Mesenchymal stem cell (in vitro differentiated cells and primary cell): ENCODE measurements around the gene STEAP3.

Experiments
- DNase-seq: peaks from one replicate; pipeline ENCODE4 v3.0.0-alpha.2; 2013
- H2AFZ ChIP-seq: one replicate; pipeline ENCODE4 v1.6.1; 2013; ENCODE audit warnings: low read depth, mild to moderate bottlenecking, control low read depth, inconsistent platforms, low read length, moderate library complexity
- H2AK5ac ChIP-seq: 2 replicates; pipeline ENCODE4 v1.6.1; 2013; ENCODE audit warnings: low read length, moderate library complexity, mild to moderate bottlenecking, inconsistent platforms; ENCODE audit not compliant: severe bottlenecking
- H2BK120ac ChIP-seq: one replicate; pipeline ENCODE4 v1.6.1; 2013; ENCODE audit warnings: low read depth, mild to moderate bottlenecking, inconsistent platforms, low read length, moderate library complexity
- H2BK12ac ChIP-seq, 2 experiments: one replicate each; pipeline ENCODE4 v1.6.1; 2013; ENCODE audit warnings: inconsistent platforms in 2 of 2, low read length in 2 of 2, mild to moderate bottlenecking in 2 of 2, moderate library complexity in 2 of 2, control low read depth in 1 of 2
- H2BK15ac ChIP-seq: one replicate; pipeline ENCODE4 v1.6.1; 2013; ENCODE audit warnings: mild to moderate bottlenecking, low read depth, inconsistent platforms; ENCODE audit not compliant: poor library complexity, severe bottlenecking
- H2BK5ac ChIP-seq: 2 replicates; pipeline ENCODE4 v1.6.1; 2013; ENCODE audit warnings: low read depth, mild to moderate bottlenecking, low read length, control low read depth, inconsistent platforms; ENCODE audit not compliant: poor library complexity, severe bottlenecking
- H3K14ac ChIP-seq, 2 experiments: one replicate each; pipeline ENCODE4 v1.6.1; 2013; ENCODE audit warnings: inconsistent platforms in 2 of 2, low read length in 2 of 2, control low read depth in 1 of 2, mild to moderate bottlenecking in 1 of 2, moderate library complexity in 1 of 2
- H3K18ac ChIP-seq, 2 experiments: one replicate each; pipeline ENCODE4 v1.6.1; 2013; ENCODE audit warnings: inconsistent platforms in 2 of 2, low read length in 2 of 2, control low read depth in 1 of 2, low read depth in 1 of 2, mild to moderate bottlenecking in 1 of 2
- H3K23ac ChIP-seq, 2 experiments: one replicate each; pipeline ENCODE4 v1.6.1; 2013; ENCODE audit warnings: inconsistent platforms in 2 of 2, low read length in 2 of 2, mild to moderate bottlenecking in 2 of 2, moderate library complexity in 2 of 2, control low read depth in 1 of 2
- H3K27ac ChIP-seq: 2 replicates; pipeline ENCODE4 v1.5.1; 2013; ENCODE audit warnings: mild to moderate bottlenecking, moderate library complexity, low read length, control low read depth, inconsistent platforms; ENCODE audit not compliant: poor library complexity, severe bottlenecking
- H3K27me3 ChIP-seq, 2 experiments: 2 replicates each; pipeline versions ENCODE4 v1.6.1 to v1.7.0; 2013; ENCODE audit warnings: low read length in 2 of 2, mild to moderate bottlenecking in 2 of 2, moderate library complexity in 2 of 2, control low read depth in 1 of 2, inconsistent platforms in 1 of 2; ENCODE audit not compliant: control insufficient read depth in 1 of 2, insufficient read depth in 1 of 2
- H3K36me3 ChIP-seq, 2 experiments: 2 replicates each; pipeline versions ENCODE4 v1.6.1 to v1.7.0; 2013; ENCODE audit warnings: low read length in 2 of 2, control low read depth in 1 of 2, inconsistent platforms in 1 of 2, low read depth in 1 of 2, mild to moderate bottlenecking in 1 of 2; ENCODE audit not compliant: insufficient read depth in 2 of 2, control insufficient read depth in 1 of 2
- H3K4ac ChIP-seq, 2 experiments: one replicate each; pipeline ENCODE4 v1.6.1; 2013; ENCODE audit warnings: inconsistent platforms in 2 of 2, low read length in 2 of 2, mild to moderate bottlenecking in 2 of 2, moderate library complexity in 2 of 2, control low read depth in 1 of 2, low read depth in 1 of 2
- H3K4me1 ChIP-seq: 2 replicates; pipeline ENCODE4 v1.6.1; 2013; ENCODE audit warnings: low read depth, low read length, control low read depth; ENCODE audit not compliant: control insufficient read depth, insufficient read depth
- H3K4me2 ChIP-seq: 2 replicates; pipeline ENCODE4 v1.6.1; 2013; ENCODE audit warnings: low read length, mild to moderate bottlenecking, inconsistent platforms; ENCODE audit not compliant: poor library complexity, severe bottlenecking
- H3K4me3 ChIP-seq, 2 experiments: 2 replicates each; pipeline versions ENCODE4 v1.5.1 to v1.7.0; 2013; ENCODE audit warnings: low read length in 2 of 2, mild to moderate bottlenecking in 2 of 2, control low read depth in 1 of 2, low read depth in 1 of 2; ENCODE audit not compliant: insufficient read depth in 1 of 2
- H3K79me1 ChIP-seq: replicated peaks from 2 replicates; pipeline ENCODE4 v1.6.1; 2013; ENCODE audit warnings: mild to moderate bottlenecking, control low read depth, low read length, inconsistent platforms; ENCODE audit not compliant: poor library complexity, severe bottlenecking
- H3K9ac ChIP-seq: 2 replicates; pipeline ENCODE4 v1.7.0; 2013; ENCODE audit warnings: mild to moderate bottlenecking, low read length, moderate library complexity
- H3K9me3 ChIP-seq: 2 replicates; pipeline ENCODE4 v1.7.0; 2013; ENCODE audit warnings: mild to moderate bottlenecking, low read length; ENCODE audit not compliant: control insufficient read depth
- H4K8ac ChIP-seq: one replicate; pipeline ENCODE4 v1.6.1; 2013; ENCODE audit warnings: inconsistent platforms, mild to moderate bottlenecking, low read length, moderate library complexity
- H4K91ac ChIP-seq: one replicate; pipeline ENCODE4 v1.6.1; 2013; ENCODE audit warnings: mild to moderate bottlenecking, low read length, inconsistent platforms
- WGBS: methylation state at CpG from one replicate; pipeline ENCODE4 v1.1.7; 2013; ENCODE audit warnings: mixed read lengths; 5-methylcytosine and 5-hydroxymethylcytosine counted together

The STEAP3 gene

DNA sequence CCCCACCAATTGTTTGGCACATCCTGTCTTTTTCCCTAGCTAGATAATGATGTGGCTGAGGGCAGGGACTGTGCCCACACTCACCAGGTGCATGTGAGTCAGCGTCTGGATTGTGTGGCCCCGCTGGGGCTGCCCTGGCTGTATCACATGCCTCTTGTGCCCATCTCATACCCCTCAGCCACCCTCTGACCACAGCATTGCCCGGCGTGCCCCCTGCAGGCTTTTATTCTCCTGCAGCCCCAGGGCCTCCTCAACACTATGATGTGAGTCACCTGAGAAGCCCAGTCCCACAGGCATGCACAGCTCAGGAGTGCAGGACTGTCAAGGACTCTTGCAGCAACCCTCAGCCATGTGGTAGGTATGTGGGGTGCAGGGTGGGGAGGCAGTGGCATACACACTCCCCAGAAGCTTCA lies 14.8 kb upstream of the STEAP3 start:
- H2AFZ ChIP-seq: no peak overlapping the region
- H2BK12ac ChIP-seq: no peak overlapping the region
- H3K4me3 ChIP-seq: no peak overlapping the region
- H2AK5ac ChIP-seq: no peak overlapping the region
- no peak overlapping the region for H3K14ac ChIP-seq
- no peak overlapping the region for H4K91ac ChIP-seq
- H2BK15ac ChIP-seq: no peak overlapping the region
- no peak overlapping the region for H3K27ac ChIP-seq
- H3K79me1 ChIP-seq: no peaks in the 10 kb centered on the region
- no peaks in the 10 kb centered on the region for H3K9me3 ChIP-seq
- no peak overlapping the region for H3K18ac ChIP-seq
- no peak overlapping the region for H2BK5ac ChIP-seq
- H2BK120ac ChIP-seq: no peak overlapping the region
- no peak for DNase-seq
- WGBS: 83% methylated on average over 2 of the region's 4 CpGs
- H3K36me3 ChIP-seq: no peaks in the 10 kb centered on the region
- H3K4me1 ChIP-seq: peaks cover 13% of the 10 kb centered on the region
- no peak overlapping the region for H3K4me2 ChIP-seq
- no peak overlapping the region for H3K4ac ChIP-seq
- H3K9ac ChIP-seq: no peak overlapping the region
- H4K8ac ChIP-seq: no peak overlapping the region
- H3K27me3 ChIP-seq: peaks cover 0 to 32% of the 10 kb centered on the region in 2 experiments
- H3K23ac ChIP-seq: no peak overlapping the region

GRCh38 chr2:119212139-119212800 lies 11.4 kb upstream of the STEAP3 start:
- H3K4ac ChIP-seq: no peak overlapping the region
- no peak overlapping the region for H2BK120ac ChIP-seq
- no peak overlapping the region for H2BK12ac ChIP-seq
- no peak overlapping the region for H2BK15ac ChIP-seq
- H3K27me3 ChIP-seq: peaks cover 0 to 32% of the 10 kb centered on the region in 2 experiments
- H3K9me3 ChIP-seq: no peaks in the 10 kb centered on the region
- no peak for DNase-seq
- no peak overlapping the region for H4K8ac ChIP-seq
- no peaks in the 10 kb centered on the region for H3K36me3 ChIP-seq
- H3K18ac ChIP-seq: no peak overlapping the region
- H2AK5ac ChIP-seq: no peak overlapping the region
- H3K14ac ChIP-seq: no peak overlapping the region
- 89% methylated on average over 10 of the region's 10 CpGs for WGBS
- no peak overlapping the region for H3K9ac ChIP-seq
- H3K4me3 ChIP-seq: no peak overlapping the region
- H4K91ac ChIP-seq: no peak overlapping the region
- H3K4me1 ChIP-seq: peaks cover 14% of the 10 kb centered on the region
- no peak overlapping the region for H2BK5ac ChIP-seq
- no peak overlapping the region for H3K4me2 ChIP-seq
- H3K27ac ChIP-seq: no peak overlapping the region
- H3K79me1 ChIP-seq: no peaks in the 10 kb centered on the region
- no peak overlapping the region for H2AFZ ChIP-seq
- H3K23ac ChIP-seq: no peak overlapping the region

- H2BK15ac ChIP-seq: no peak overlapping the region
- H3K14ac ChIP-seq: no peak overlapping the region
- H3K23ac ChIP-seq: no peak overlapping the region
- H3K27me3 ChIP-seq: peaks cover 0 to 19% of the 10 kb centered on the region in 2 experiments
- no peak for DNase-seq
- 79% methylated on average over 3 of the region's 3 CpGs for WGBS
- H2BK5ac ChIP-seq: no peak overlapping the region
- H3K9ac ChIP-seq: no peak overlapping the region
- H3K4me3 ChIP-seq: no peak overlapping the region
- no peaks in the 10 kb centered on the region for H3K36me3 ChIP-seq
- H4K91ac ChIP-seq: no peak overlapping the region
- no peaks in the 10 kb centered on the region for H3K79me1 ChIP-seq
- no peak overlapping the region for H4K8ac ChIP-seq
- H3K4me1 ChIP-seq: peaks cover 14% of the 10 kb centered on the region
- H3K4me2 ChIP-seq: no peak overlapping the region
- no peak overlapping the region for H3K4ac ChIP-seq
- no peak overlapping the region for H3K18ac ChIP-seq
- no peak overlapping the region for H2BK120ac ChIP-seq
- H2AFZ ChIP-seq: no peak overlapping the region
- H3K27ac ChIP-seq: no peak overlapping the region
- no peak overlapping the region for H2AK5ac ChIP-seq
- H2BK12ac ChIP-seq: no peak overlapping the region
- no peaks in the 10 kb centered on the region for H3K9me3 ChIP-seq
These were observed 9.1 kb upstream of the STEAP3 start for GRCh38 chr2:119214453-119215037.

DNA sequence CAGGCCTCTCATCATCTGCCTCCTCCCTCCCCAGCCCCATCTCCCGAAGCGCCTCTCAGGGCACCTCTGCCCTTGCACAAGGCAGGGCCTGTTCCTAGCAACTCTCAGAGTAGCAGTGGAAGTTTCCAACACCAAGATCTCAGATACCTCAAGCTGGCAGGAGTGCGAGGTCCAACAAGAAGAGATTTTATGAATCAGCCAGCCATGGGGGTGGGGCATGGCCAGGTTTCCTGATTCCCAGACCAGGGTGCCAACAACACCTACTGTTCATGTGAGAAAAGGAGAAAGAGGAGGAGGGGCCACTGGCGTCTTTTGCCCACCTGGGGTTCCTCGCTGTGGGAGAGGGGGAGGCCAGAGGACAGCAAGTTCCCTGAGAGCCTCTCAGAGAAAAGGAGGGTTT lies 6.6 kb upstream of the STEAP3 start:
- peaks cover 17% of the 10 kb centered on the region for H3K4me1 ChIP-seq
- no peak for DNase-seq
- H2AK5ac ChIP-seq: no peak overlapping the region
- no peaks in the 10 kb centered on the region for H3K36me3 ChIP-seq
- no peak overlapping the region for H3K23ac ChIP-seq
- H2BK12ac ChIP-seq: no peak overlapping the region
- no peaks in the 10 kb centered on the region for H3K27me3 ChIP-seq
- no peak overlapping the region for H3K4ac ChIP-seq
- H3K18ac ChIP-seq: no peak overlapping the region
- H4K91ac ChIP-seq: no peak overlapping the region
- no peak overlapping the region for H3K9ac ChIP-seq
- H3K27ac ChIP-seq: no peak overlapping the region
- H3K9me3 ChIP-seq: no peaks in the 10 kb centered on the region
- H3K14ac ChIP-seq: no peak overlapping the region
- WGBS: 69% methylated on average over 5 of the region's 5 CpGs
- no peak overlapping the region for H4K8ac ChIP-seq
- no peak overlapping the region for H3K4me3 ChIP-seq
- H2BK5ac ChIP-seq: no peak overlapping the region
- no peak overlapping the region for H2AFZ ChIP-seq
- no peaks in the 10 kb centered on the region for H3K79me1 ChIP-seq
- H3K4me2 ChIP-seq: no peak overlapping the region
- no peak overlapping the region for H2BK120ac ChIP-seq
- no peak overlapping the region for H2BK15ac ChIP-seq
